K562 (cell line): ENCODE data around the gene AMH. TPM values are rescaled to one million over a fixed set of nuclear protein-coding genes. Genes with fewer than 3 reads are reported as not detected.
A peak's percentile ranks its signal among the peaks of the same experiment; 100 is the strongest.
"Not testable (repeated sequence)": the region's sequence is repeated elsewhere in the genome, so short reads cannot be mapped to it uniquely, and the experiment has no call there.

Experiments
- ATAC-seq: fragments of 200-7000 bp; cut with Tn5 transposase; 3 replicates; pipeline ENCODE4 v1.9.1; 2020; ENCODE audit warnings: moderate library complexity
- BruUV-seq: library from RNA; stranded (reverse); fragments of 400-500 nt; replicated peaks from 2 replicates; lab custom pipeline; 2021; lab: Mats Ljungman, UMichigan
- CTCF ChIA-PET: fragments of 300-600 bp; formaldehyde crosslinking; extraction: SDS; loops from one replicate; lab custom pipeline; 2021; ENCODE audit warnings: low intra/inter-chr PET ratio; lab: Yijun Ruan, JAX
- POLR2A ChIA-PET: fragments of 300-600, 350-650 bp; sonication (Branson Sonifier 250); formaldehyde crosslinking; extraction: SDS; loops from one replicate; lab custom pipeline; 2021; ENCODE audit warnings: antibody characterized with exemption, inconsistent platforms; lab: Yijun Ruan, JAX
- DNase-seq, 4 experiments: peaks; one replicate each; pipeline versions ENCODE4 v3.0.0 to v3.0.0-alpha.2; 2011 to 2018; ENCODE audit warnings: low spot score in 3 of 4, mixed read lengths in 3 of 4; ENCODE audit errors: extremely low read depth in 1 of 4
- FAIRE-seq: peaks from 2 replicates; lab custom pipeline; 2011; peaks lifted over from hg19 to GRCh38; lab: Jason Lieb, UNC
- H2AFZ ChIP-seq: 2 replicates; pipeline ENCODE4 v1.6.0; 2011; ENCODE audit warnings: low read depth, low read length, control low read depth, inconsistent platforms
- H3K27ac ChIP-seq: fragments of 200-600 bp; 3 replicates; pipeline ENCODE4 v1.8.0; 2011; ENCODE audit warnings: low read depth, mild to moderate bottlenecking, control low read depth, inconsistent platforms, low read length, moderate library complexity, mixed read lengths; ENCODE audit errors: extremely low read depth
- H3K27me3 ChIP-seq, 2 experiments: fragments of 300-600 bp in 1 of 2; 2 replicates in 1 of 2; 3 replicates in 1 of 2; pipeline versions ENCODE4 v1.6.0 to v1.8.0; 2011; ENCODE audit warnings: inconsistent platforms in 2 of 2, low read length in 2 of 2, mild to moderate bottlenecking in 1 of 2, mixed read lengths in 1 of 2, moderate library complexity in 1 of 2; ENCODE audit not compliant: control insufficient read depth in 2 of 2, insufficient read depth in 2 of 2
- H3K36me3 ChIP-seq: fragments of 300-600 bp; 3 replicates; pipeline ENCODE4 v1.8.0; 2011; ENCODE audit warnings: mild to moderate bottlenecking, low read length, inconsistent platforms; ENCODE audit not compliant: control insufficient read depth, insufficient read depth
- H3K4me1 ChIP-seq, 2 experiments: fragments of 200-600 bp in 1 of 2; replicated peaks in 1 of 2; 2 replicates in 1 of 2; 3 replicates in 1 of 2; pipeline versions ENCODE4 v1.5.1 to v1.8.0; 2011; ENCODE audit warnings: inconsistent platforms in 2 of 2, low read length in 2 of 2, mild to moderate bottlenecking in 1 of 2, mixed read lengths in 1 of 2, moderate library complexity in 1 of 2; ENCODE audit not compliant: control insufficient read depth in 2 of 2, insufficient read depth in 2 of 2
- H3K4me2 ChIP-seq: 2 replicates; pipeline ENCODE4 v1.6.1; 2011; ENCODE audit warnings: low read length, control low read depth, inconsistent platforms, mixed read lengths; ENCODE audit not compliant: insufficient read depth
- H3K4me3 ChIP-seq: fragments of 200-600 bp; sonication (generic), shearing (Covaris generic); 2 replicates; pipeline ENCODE4 v1.5.1; 2016; ENCODE audit warnings: control low read depth, inconsistent platforms
- H3K79me2 ChIP-seq: fragments of 200-600 bp; 3 replicates; pipeline ENCODE4 v1.8.0; 2011; ENCODE audit warnings: low read length, inconsistent platforms; ENCODE audit not compliant: control insufficient read depth, insufficient read depth
- H3K9ac ChIP-seq, 2 experiments: 2 replicates each; pipeline versions ENCODE4 v1.6.0 to v1.6.1; 2011; ENCODE audit warnings: low read depth in 2 of 2, low read length in 2 of 2, control low read depth in 1 of 2, inconsistent platforms in 1 of 2, mild to moderate bottlenecking in 1 of 2, mixed read lengths in 1 of 2; ENCODE audit not compliant: insufficient read depth in 1 of 2
- H3K9me1 ChIP-seq: one replicate; pipeline ENCODE4 v1.6.0; 2011; ENCODE audit warnings: inconsistent platforms, mild to moderate bottlenecking, low read length, moderate library complexity; ENCODE audit not compliant: control insufficient read depth, insufficient read depth
- H3K9me3 ChIP-seq: replicated peaks from 2 replicates; pipeline ENCODE4 v1.5.1; 2011; ENCODE audit warnings: low read depth, low read length, inconsistent platforms; ENCODE audit not compliant: control insufficient read depth, insufficient read depth
- H4K20me1 ChIP-seq: replicated peaks from 2 replicates; pipeline ENCODE4 v1.6.1; 2011; ENCODE audit warnings: low read length, inconsistent platforms, mixed read lengths; ENCODE audit not compliant: control insufficient read depth, insufficient read depth
- ADNP ChIP-seq: fragments of 200-800 bp; sonication (Bioruptor generic); IDR thresholded peaks from 2 replicates; pipeline ENCODE4 v1.6.1; 2016; ENCODE audit warnings: missing genetic modification characterization, missing compliant biosample characterization
- ARID4B ChIP-seq: sonication (generic); formaldehyde crosslinking; IDR thresholded peaks from 2 replicates; pipeline ENCODE4 v1.8.0; 2022; ENCODE audit warnings: mild to moderate bottlenecking, missing genetic modification reagents
- BRD9 ChIP-seq: fragments of 450-650 bp; IDR thresholded peaks from 2 replicates; pipeline ENCODE4 v1.6.1; 2018; ENCODE audit warnings: low read depth; ENCODE audit not compliant: partially characterized antibody
- CBX1 ChIP-seq: sonication (generic); IDR thresholded peaks from 2 replicates; pipeline ENCODE4 v1.6.1; 2016; ENCODE audit warnings: antibody characterized with exemption, low read depth, mild to moderate bottlenecking
- HDAC2 ChIP-seq: fragments of 450-650 bp; IDR thresholded peaks from 2 replicates; pipeline ENCODE4 v1.6.1; 2016; ENCODE audit warnings: mild to moderate bottlenecking
- PTBP1 ChIP-seq: fragments of 200-400 bp; formaldehyde crosslinking; IDR thresholded peaks from 2 replicates; pipeline ENCODE4 v1.6.1; 2017; ENCODE audit warnings: low read depth, low read length
- RBM25 ChIP-seq: fragments of 200-400 bp; formaldehyde crosslinking; IDR thresholded peaks from 2 replicates; pipeline ENCODE4 v1.6.1; 2018; ENCODE audit warnings: low read length, low read depth, moderate library complexity; ENCODE audit not compliant: severe bottlenecking
- SMARCA5 ChIP-seq: fragments of 450-650 bp; IDR thresholded peaks from 2 replicates; pipeline ENCODE4 v1.6.1; 2016
- SPI1 ChIP-seq: IDR thresholded peaks from 2 replicates; pipeline ENCODE4 v1.6.1; 2011; ENCODE audit warnings: low read depth, low read length, control low read depth, borderline replicate concordance
- TEAD1 ChIP-seq, 2 experiments: fragments of 450-650 bp in 1 of 2; sonication (generic) in 1 of 2; formaldehyde crosslinking; IDR thresholded peaks; 2 replicates each; pipeline versions ENCODE4 v1.4.0 to v1.8.0; 2020 to 2022; ENCODE audit warnings: mild to moderate bottlenecking in 2 of 2, missing genetic modification reagents in 1 of 2
- ZFP36 ChIP-seq: fragments of 150-350 bp; IDR thresholded peaks from 2 replicates; pipeline ENCODE4 v1.6.1; 2018; ENCODE audit warnings: low read length, low read depth; ENCODE audit not compliant: partially characterized antibody
- WGBS: fragments of 100-300 bp; shearing (Covaris generic); methylation state at CpG from one replicate; pipeline ENCODE4 v1.1.6; 2016; ENCODE audit warnings: low coverage, mixed read lengths; ENCODE audit not compliant: insufficient coverage; ENCODE audit errors: missing lambda C conversion rate; 5-methylcytosine and 5-hydroxymethylcytosine counted together
- in situ Hi-C: fragments of 300-500 bp; cut with MboI; formaldehyde crosslinking; loops from 4 replicates; pipeline ENCODE4 v1.15.0; 2018; ENCODE audit warnings: inconsistent platforms, mixed read lengths
- intact Hi-C: fragments of 100-400 bp; cut with micrococcal nuclease; formaldehyde crosslinking; loops from 2 replicates; pipeline ENCODE4 v1.14.2; 2022
- polyA plus RNA-seq, 8 experiments: library from polyadenylated mRNA; depleted of rRNA in 4 of 8; stranded (reverse) in 5 of 8; unstranded in 3 of 8; fragments of >200 nt; fragmentation: Nextera tagmentation in 2 of 8; fragmentation: Illumina TruSeq in 1 of 8; extraction: Ambion mirVana in 2 of 8; extraction: Trizol in 1 of 8; gene quantifications; 2 replicates each; pipeline versions ENCODE4 v1.2.1 to v1.2.3, GENCODE V29; 2011 to 2014; ENCODE audit warnings: inconsistent platforms in 1 of 8, missing spikeins in 1 of 8
- total RNA-seq, 7 experiments: library from RNA; depleted of rRNA in 6 of 7; stranded (reverse); fragments of >200 nt in 6 of 7; fragmentation: Illumina TruSeq in 2 of 7; extraction: Trizol in 2 of 7; gene quantifications; 2 replicates each; pipeline versions ENCODE4 v1.2.1 to v1.2.3, GENCODE V29; 2011 to 2021; ENCODE audit warnings: low replicate concordance in 1 of 7
- TF ChIP-seq, protein P1 (sequence below), 2 experiments: fragments of 450-650 bp; IDR thresholded peaks; 2 replicates each; pipeline ENCODE4 v1.6.1; 2018; ENCODE audit warnings: mild to moderate bottlenecking in 2 of 2, low read depth in 1 of 2; ENCODE audit not compliant: partially characterized antibody in 2 of 2

The AMH gene
- total and polyA plus RNA-seq, 9 of the 15 experiments (the other 6 are each of a cell fraction or from before 2014, with no cell fraction given) = 0.29 to 27.4 (median 2.6) TPM; not detected in 2

DNA sequence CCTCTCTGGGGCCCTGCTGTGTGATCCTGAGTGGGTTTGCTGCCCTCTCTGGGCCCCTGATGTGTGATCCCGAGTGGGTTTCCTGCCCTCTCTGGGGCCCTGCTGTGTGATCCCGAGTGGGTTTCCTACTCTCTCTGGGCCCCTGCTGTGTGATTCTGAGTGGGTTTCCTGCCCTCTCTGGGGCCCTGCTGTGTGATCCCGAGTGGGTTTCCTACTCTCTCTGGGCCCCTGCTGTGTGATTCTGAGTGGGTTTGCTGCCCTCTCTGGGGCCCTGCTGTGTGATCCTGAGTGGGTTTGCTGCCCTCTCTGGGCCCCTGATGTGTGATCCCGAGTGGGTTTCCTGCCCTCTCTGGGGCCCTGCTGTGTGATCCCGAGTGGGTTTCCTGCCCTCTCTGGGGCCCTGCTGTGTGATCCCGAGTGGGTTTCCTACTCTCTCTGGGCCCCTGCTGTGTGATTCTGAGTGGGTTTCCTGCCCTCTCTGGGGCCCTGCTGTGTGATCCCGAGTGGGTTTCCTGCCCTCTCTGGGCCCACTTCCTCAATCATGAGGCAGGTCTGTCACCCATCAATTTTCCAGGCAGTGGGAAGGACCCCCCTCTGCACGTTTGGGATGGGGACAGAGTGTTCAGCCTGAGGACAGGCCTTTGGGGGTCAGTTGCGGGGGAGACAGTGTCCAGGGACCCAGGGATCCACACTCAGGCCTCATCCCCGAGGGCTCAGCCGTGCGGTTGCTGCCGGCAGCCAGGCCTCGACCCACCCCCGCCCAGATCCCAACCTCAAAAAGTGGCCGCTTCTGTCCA, 32.3 kb downstream of the AMH start:
- peak; percentile 36 for ATAC-seq
- H3K27ac ChIP-seq = peak overlapping the region; percentile 10; the same call in 1 of the 3 replicates
- peak overlapping the region in 1 of 2 experiments; percentile 90; a peak in 3 of 4 replicates for H3K9ac ChIP-seq
- FAIRE-seq, CTCF ChIA-PET, H3K27me3 ChIP-seq, DNase-seq, H4K20me1 ChIP-seq, H3K79me2 ChIP-seq, H3K36me3 ChIP-seq, H3K9me3 ChIP-seq, intact Hi-C loops, H3K9me1 ChIP-seq, BruUV-seq: not testable (repeated sequence)
- POLR2A ChIA-PET = interaction anchor here (1.1 to 1.4 kb wide), 4 partner anchors 8 to 42 kb away, joined by 3 to 8 read pairs (median 4); no protein-coding TSS in a partner anchor
- H2AFZ ChIP-seq = peak overlapping the region; percentile 49
- 19% methylated on average over 9 of the region's 16 CpGs for WGBS
- peak overlapping the region; percentile 11; the same call in 1 of the 2 replicates for H3K4me3 ChIP-seq
- H3K4me2 ChIP-seq = peak overlapping the region; percentile 35
- in situ Hi-C loops = loop anchor here (5.0 kb wide), 1 partner anchor 106 kb away; no protein-coding TSS in a partner anchor
- H3K4me1 ChIP-seq = peaks cover 0 to 30% of the 10 kb centered on the region in 2 experiments; a peak in 3 of 5 replicates
- TF ChIP-seq CBX1 (0 out of 2 replicates have a peak, but pooled peaks have one; percentile 19), TEAD1 (CRISPR knock-in tag; IDR thresholded peaks at IDR 0.05) (peak in 1 of 2 experiments; percentile 10; a peak in 1 of 4 replicates), PTBP1 (peak; percentile 70; the same call in 1 of the 2 replicates), HDAC2 (0 out of 2 replicates have a peak, but pooled peaks have one; percentile 58), RBM25 (peak; percentile 85), SPI1 (peak; percentile 45; the same call in 1 of the 2 replicates), ZFP36 (peak; percentile 78), BRD9 (peak; percentile 100), SMARCA5 (peak; percentile 99), ARID4B (CRISPR knock-in tag) (peak; percentile 17; the same call in 1 of the 2 replicates), ADNP (tag) (peak; percentile 92)
- TF ChIP-seq, protein P1, sequence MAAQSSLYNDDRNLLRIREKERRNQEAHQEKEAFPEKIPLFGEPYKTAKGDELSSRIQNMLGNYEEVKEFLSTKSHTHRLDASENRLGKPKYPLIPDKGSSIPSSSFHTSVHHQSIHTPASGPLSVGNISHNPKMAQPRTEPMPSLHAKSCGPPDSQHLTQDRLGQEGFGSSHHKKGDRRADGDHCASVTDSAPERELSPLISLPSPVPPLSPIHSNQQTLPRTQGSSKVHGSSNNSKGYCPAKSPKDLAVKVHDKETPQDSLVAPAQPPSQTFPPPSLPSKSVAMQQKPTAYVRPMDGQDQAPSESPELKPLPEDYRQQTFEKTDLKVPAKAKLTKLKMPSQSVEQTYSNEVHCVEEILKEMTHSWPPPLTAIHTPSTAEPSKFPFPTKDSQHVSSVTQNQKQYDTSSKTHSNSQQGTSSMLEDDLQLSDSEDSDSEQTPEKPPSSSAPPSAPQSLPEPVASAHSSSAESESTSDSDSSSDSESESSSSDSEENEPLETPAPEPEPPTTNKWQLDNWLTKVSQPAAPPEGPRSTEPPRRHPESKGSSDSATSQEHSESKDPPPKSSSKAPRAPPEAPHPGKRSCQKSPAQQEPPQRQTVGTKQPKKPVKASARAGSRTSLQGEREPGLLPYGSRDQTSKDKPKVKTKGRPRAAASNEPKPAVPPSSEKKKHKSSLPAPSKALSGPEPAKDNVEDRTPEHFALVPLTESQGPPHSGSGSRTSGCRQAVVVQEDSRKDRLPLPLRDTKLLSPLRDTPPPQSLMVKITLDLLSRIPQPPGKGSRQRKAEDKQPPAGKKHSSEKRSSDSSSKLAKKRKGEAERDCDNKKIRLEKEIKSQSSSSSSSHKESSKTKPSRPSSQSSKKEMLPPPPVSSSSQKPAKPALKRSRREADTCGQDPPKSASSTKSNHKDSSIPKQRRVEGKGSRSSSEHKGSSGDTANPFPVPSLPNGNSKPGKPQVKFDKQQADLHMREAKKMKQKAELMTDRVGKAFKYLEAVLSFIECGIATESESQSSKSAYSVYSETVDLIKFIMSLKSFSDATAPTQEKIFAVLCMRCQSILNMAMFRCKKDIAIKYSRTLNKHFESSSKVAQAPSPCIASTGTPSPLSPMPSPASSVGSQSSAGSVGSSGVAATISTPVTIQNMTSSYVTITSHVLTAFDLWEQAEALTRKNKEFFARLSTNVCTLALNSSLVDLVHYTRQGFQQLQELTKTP (IDR thresholded peaks at IDR 0.05; ENCODE audit: low read depth in 1 of 2, partially characterized antibody in 2 of 2) = peak in 1 of 2 experiments; percentile 74
